SU-DHL-6 (cell line): ENCODE results near the gene CDK14.

ENCODE experiments used
- H2AFZ ChIP-seq: fragments of 200-600 bp; sonication (generic); 2 replicates; pipeline ENCODE4 v1.6.1; 2014; ENCODE audit warnings: low read depth, mild to moderate bottlenecking, moderate library complexity, mixed read lengths, antibody characterized with exemption, low read length; ENCODE audit not compliant: severe bottlenecking
- H3F3A ChIP-seq: fragments of 200-600 bp; shearing (Covaris generic); 2 replicates; pipeline ENCODE4 v1.6.0; 2016; ENCODE audit warnings: antibody characterized with exemption, mild to moderate bottlenecking; ENCODE audit not compliant: insufficient read depth
- H3K27ac ChIP-seq: fragments of 200-600 bp; sonication (generic); 2 replicates; pipeline ENCODE4 v1.5.1; 2016; ENCODE audit warnings: low read depth, mild to moderate bottlenecking, low read length, moderate library complexity, mixed read lengths
- H3K27me3 ChIP-seq: fragments of 200-600 bp; sonication (generic), shearing (Covaris generic); 2 replicates; pipeline ENCODE4 v1.6.0; 2014; ENCODE audit warnings: mild to moderate bottlenecking, low read length
- H3K36me3 ChIP-seq: fragments of 200-600 bp; sonication (generic); 2 replicates; pipeline ENCODE4 v1.6.1; 2014; ENCODE audit warnings: mild to moderate bottlenecking, low read length, mixed read lengths
- H3K4me2 ChIP-seq: fragments of 300-600, 200-600 bp; shearing (Covaris generic), sonication (generic); 2 replicates; pipeline ENCODE4 v1.6.0; 2014; ENCODE audit warnings: low read length, low read depth, mild to moderate bottlenecking; ENCODE audit not compliant: poor library complexity, severe bottlenecking
- H3K4me3 ChIP-seq: fragments of 200-600 bp; sonication (generic); 2 replicates; pipeline ENCODE4 v1.5.1; 2014; ENCODE audit warnings: antibody characterized with exemption, low read length, mild to moderate bottlenecking, mixed read lengths; ENCODE audit not compliant: insufficient read depth, poor library complexity, severe bottlenecking
- H3K79me2 ChIP-seq: fragments of 200-600 bp; sonication (generic); 2 replicates; pipeline ENCODE4 v1.6.1; 2014; ENCODE audit warnings: mild to moderate bottlenecking, low read length, moderate library complexity; ENCODE audit not compliant: insufficient read depth
- H3K9ac ChIP-seq: fragments of 200-600 bp; sonication (generic); 2 replicates; pipeline ENCODE4 v1.7.0; 2014; ENCODE audit warnings: mild to moderate bottlenecking, low read length
- H3K9me2 ChIP-seq: fragments of 200-600 bp; sonication (generic); replicated peaks from 2 replicates; pipeline ENCODE4 v1.6.1; 2014; ENCODE audit warnings: low read length; ENCODE audit not compliant: insufficient read depth
- H3K9me3 ChIP-seq: fragments of 200-600 bp; sonication (generic); 2 replicates; pipeline ENCODE4 v1.6.1; 2014; ENCODE audit warnings: low read length, mixed read lengths; ENCODE audit not compliant: insufficient read depth
- H4K20me1 ChIP-seq: fragments of 200-600 bp; sonication (generic); 2 replicates; pipeline ENCODE4 v1.6.1; 2014; ENCODE audit warnings: low read depth, mild to moderate bottlenecking, antibody characterized with exemption, low read length, moderate library complexity, mixed read lengths
- EZH2phosphoT487 ChIP-seq: fragments of 200-600 bp; sonication (generic), shearing (Covaris generic); conservative IDR thresholded peaks from 2 replicates; pipeline ENCODE4 v1.6.1; 2018; ENCODE audit warnings: mild to moderate bottlenecking, antibody characterized with exemption, low read length, moderate library complexity, mixed read lengths
- TF ChIP-seq, protein P1 (sequence below): fragments of 200-600 bp; sonication (generic); IDR thresholded peaks from one replicate; pipeline ENCODE4 v1.5.1; 2017; ENCODE audit warnings: antibody characterized with exemption, mild to moderate bottlenecking, low read length, moderate library complexity; ENCODE audit not compliant: insufficient read depth, poor library complexity, severe bottlenecking

The CDK14 gene

DNA sequence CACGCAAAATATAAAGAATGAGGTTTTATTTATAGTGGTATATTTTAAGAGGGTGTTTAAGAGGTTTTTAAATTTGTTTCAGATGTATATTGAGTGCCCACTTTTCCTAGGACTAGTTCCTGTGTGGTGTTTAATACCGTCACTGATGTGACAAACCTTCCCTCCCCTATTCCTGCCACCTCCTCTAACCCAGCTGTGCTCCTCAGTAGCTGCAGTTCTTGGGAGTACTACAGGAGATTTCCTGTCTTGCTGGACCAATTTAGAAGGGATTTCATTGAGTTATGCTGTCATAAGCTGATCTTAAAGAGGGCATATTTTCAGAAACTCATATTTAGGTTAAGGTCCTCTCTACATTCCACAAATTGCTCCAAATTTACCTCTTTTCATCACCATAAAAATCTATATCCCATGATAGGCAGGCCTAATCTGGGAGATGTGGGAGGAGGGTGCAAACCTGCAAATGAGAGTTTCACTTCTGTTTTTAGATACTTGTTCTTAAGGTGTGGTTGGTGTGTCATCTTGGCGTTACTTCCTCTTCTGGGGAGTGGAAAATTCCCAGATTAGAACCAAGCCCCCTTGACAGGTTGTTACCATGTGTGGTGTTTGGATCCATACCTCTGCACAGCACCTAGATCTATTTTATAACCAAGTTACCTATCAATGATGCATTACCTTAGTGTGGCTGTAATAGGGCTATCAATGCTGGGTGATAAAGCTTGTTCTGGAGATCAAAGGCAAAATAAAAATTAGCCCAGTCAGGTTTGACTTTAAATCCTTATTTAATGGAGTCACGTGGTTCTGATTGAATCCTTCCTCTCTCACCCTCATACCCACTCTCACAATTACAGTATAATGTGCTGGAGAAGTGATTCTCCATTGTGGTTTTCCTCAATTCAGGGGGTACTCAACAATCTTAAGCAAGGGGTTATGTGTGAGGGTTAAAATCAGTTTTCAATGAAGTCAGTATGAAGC is 141.1 kb downstream of the CDK14 start:
- H3F3A ChIP-seq, result peaks cover 37% of the 10 kb centered on the region

DNA sequence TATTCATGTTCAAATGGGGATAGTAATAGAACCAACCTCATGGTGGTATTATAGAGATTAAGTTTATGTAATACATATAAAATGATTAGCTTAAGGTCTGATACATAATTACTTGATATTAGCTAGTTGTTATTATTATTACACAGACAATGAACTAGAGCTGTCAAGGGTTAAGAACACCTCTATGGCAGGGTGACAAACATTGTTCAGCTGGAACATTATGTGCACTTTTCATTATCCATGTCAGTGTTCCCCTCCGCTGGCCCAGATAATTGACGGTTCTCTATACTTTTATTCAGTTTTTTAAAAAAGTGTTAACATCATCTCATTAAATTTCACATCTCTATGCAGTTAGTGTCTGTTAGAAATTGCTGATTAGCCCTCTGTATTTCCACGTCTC is 142.1 kb downstream of the CDK14 start:
- Histone ChIP-seq H3K27me3 (no peaks in the 10 kb centered on the region), H3K27ac (peak overlapping the region; percentile 78), H3K4me3 (no peak overlapping the region), H3K9me2 (no peaks in the 10 kb centered on the region), H3K4me2 (peak overlapping the region; percentile 60), H3K9ac (peak overlapping the region; percentile 18; the same call in 1 of the 2 replicates), H3K79me2 (peaks cover 100% of the 10 kb centered on the region), H4K20me1 (no peaks in the 10 kb centered on the region), H2AFZ (no peak overlapping the region), H3K9me3 (peaks cover 8% of the 10 kb centered on the region; the same call in 1 of the 2 replicates), H3K36me3 (peaks cover 57% of the 10 kb centered on the region), H3F3A (peaks cover 45% of the 10 kb centered on the region)
- no peak for TF ChIP-seq EZH2phosphoT487

More for the DNA sequence above, 141.1 kb downstream of the CDK14 start:
- no peak for TF ChIP-seq EZH2phosphoT487
- TF ChIP-seq, protein P1, sequence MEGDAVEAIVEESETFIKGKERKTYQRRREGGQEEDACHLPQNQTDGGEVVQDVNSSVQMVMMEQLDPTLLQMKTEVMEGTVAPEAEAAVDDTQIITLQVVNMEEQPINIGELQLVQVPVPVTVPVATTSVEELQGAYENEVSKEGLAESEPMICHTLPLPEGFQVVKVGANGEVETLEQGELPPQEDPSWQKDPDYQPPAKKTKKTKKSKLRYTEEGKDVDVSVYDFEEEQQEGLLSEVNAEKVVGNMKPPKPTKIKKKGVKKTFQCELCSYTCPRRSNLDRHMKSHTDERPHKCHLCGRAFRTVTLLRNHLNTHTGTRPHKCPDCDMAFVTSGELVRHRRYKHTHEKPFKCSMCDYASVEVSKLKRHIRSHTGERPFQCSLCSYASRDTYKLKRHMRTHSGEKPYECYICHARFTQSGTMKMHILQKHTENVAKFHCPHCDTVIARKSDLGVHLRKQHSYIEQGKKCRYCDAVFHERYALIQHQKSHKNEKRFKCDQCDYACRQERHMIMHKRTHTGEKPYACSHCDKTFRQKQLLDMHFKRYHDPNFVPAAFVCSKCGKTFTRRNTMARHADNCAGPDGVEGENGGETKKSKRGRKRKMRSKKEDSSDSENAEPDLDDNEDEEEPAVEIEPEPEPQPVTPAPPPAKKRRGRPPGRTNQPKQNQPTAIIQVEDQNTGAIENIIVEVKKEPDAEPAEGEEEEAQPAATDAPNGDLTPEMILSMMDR, result no peak
- Histone ChIP-seq H3K4me2 (peak overlapping the region; percentile 60), H3K27ac (peak overlapping the region; percentile 78), H3K4me3 (peak overlapping the region; percentile 22), H3K27me3 (no peaks in the 10 kb centered on the region), H3K9me3 (peaks cover 10% of the 10 kb centered on the region; the same call in 1 of the 2 replicates), H3K36me3 (peaks cover 58% of the 10 kb centered on the region), H3K79me2 (peaks cover 100% of the 10 kb centered on the region), H3K9ac (peak overlapping the region; percentile 27), H2AFZ (no peak overlapping the region), H4K20me1 (no peaks in the 10 kb centered on the region), H3K9me2 (no peaks in the 10 kb centered on the region)

DNA sequence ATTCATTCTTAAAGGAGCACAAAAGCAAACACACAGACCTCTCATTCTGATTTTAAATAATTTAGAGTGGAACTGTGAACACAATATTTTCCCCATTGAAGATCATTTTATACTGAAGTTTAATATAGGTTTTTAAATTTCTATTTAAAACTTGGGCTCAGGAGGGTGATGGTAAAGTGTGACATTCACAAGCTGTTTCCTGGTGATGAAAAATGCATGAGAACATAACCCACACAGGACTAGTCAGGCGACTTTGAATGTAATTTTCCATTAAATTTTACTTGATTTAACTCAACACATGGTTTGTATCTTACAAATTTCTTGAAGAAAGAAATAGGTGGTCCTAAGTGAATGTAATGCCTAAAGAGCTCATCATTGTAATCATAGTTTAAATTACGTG is 143.6 kb downstream of the CDK14 start:
- peaks cover 95% of the 10 kb centered on the region for H3K79me2 ChIP-seq

More for the DNA sequence above, 143.6 kb downstream of the CDK14 start:
- Histone ChIP-seq H3F3A (peaks cover 45% of the 10 kb centered on the region), H3K9me2 (no peaks in the 10 kb centered on the region), H3K9ac (peak overlapping the region; percentile 6; the same call in 1 of the 2 replicates), H2AFZ (no peak overlapping the region), H3K27me3 (no peaks in the 10 kb centered on the region), H3K4me2 (peak overlapping the region; percentile 60), H3K27ac (peak overlapping the region; percentile 78), H3K4me3 (peak overlapping the region; percentile 6), H3K36me3 (peaks cover 47% of the 10 kb centered on the region), H4K20me1 (no peaks in the 10 kb centered on the region; the same call in 1 of the 2 replicates), H3K9me3 (no peaks in the 10 kb centered on the region)
- no peak for TF ChIP-seq EZH2phosphoT487
- TF ChIP-seq, protein P1, result no peak
